Osteoblast (primary cell): ENCODE measurements around the gene ZNF784. TPM values are rescaled to one million over a fixed set of nuclear protein-coding genes. Genes with fewer than 3 reads are reported as not detected.
A peak's percentile ranks its signal among the peaks of the same experiment; 100 is the strongest.
"Not testable (repeated sequence)": the region's sequence is repeated elsewhere in the genome, so short reads cannot be mapped to it uniquely, and the experiment has no call there.

ENCODE experiments used
- DNase-seq: peaks from one replicate; pipeline ENCODE4 v3.0.0; 2011; ENCODE audit warnings: low spot score, mixed read lengths; ENCODE audit not compliant: insufficient read length; ENCODE audit errors: missing footprints
- H2AFZ ChIP-seq: 2 replicates; pipeline ENCODE4 v1.6.0; 2011; ENCODE audit warnings: mild to moderate bottlenecking, low read length
- H3K27ac ChIP-seq: 2 replicates; pipeline ENCODE4 v1.5.1; 2011; ENCODE audit warnings: mild to moderate bottlenecking, low read depth, low read length, moderate library complexity
- H3K27me3 ChIP-seq: 2 replicates; pipeline ENCODE4 v1.6.0; 2012; ENCODE audit warnings: mild to moderate bottlenecking, control low read depth, inconsistent platforms, low read length, moderate library complexity; ENCODE audit not compliant: insufficient read depth
- H3K36me3 ChIP-seq: 2 replicates; pipeline ENCODE4 v1.5.1; 2011; ENCODE audit warnings: mild to moderate bottlenecking, low read length, control low read depth, moderate library complexity; ENCODE audit not compliant: insufficient read depth
- H3K4me1 ChIP-seq: 2 replicates; pipeline ENCODE4 v1.5.1; 2011; ENCODE audit warnings: mild to moderate bottlenecking, low read length, control low read depth, moderate library complexity; ENCODE audit not compliant: insufficient read depth
- H3K4me2 ChIP-seq: 2 replicates; pipeline ENCODE4 v1.6.0; 2011; ENCODE audit warnings: mild to moderate bottlenecking, low read length; ENCODE audit not compliant: insufficient read depth
- H3K4me3 ChIP-seq: fragments of 200-600 bp; sonication (generic); 3 replicates; pipeline ENCODE4 v1.5.1; 2012; ENCODE audit warnings: mild to moderate bottlenecking, low read length, inconsistent platforms; ENCODE audit not compliant: insufficient read depth
- H3K79me2 ChIP-seq: 2 replicates; pipeline ENCODE4 v1.6.0; 2012; ENCODE audit warnings: mild to moderate bottlenecking, low read length, control low read depth, inconsistent platforms; ENCODE audit not compliant: insufficient read depth
- H3K9me3 ChIP-seq: 2 replicates; pipeline ENCODE4 v1.5.1; 2011; ENCODE audit warnings: low read depth, low read length, control low read depth
- H4K20me1 ChIP-seq: 2 replicates; pipeline ENCODE4 v1.6.0; 2012; ENCODE audit warnings: mild to moderate bottlenecking, low read length, control low read depth; ENCODE audit not compliant: insufficient read depth
- total RNA-seq: library from RNA; depleted of rRNA; stranded (reverse); fragments of >200 nt; gene quantifications from 2 replicates; pipeline ENCODE4 v1.2.3, GENCODE V29; 2012
- TF ChIP-seq, protein P1 (sequence below): IDR thresholded peaks from 2 replicates; pipeline ENCODE4 v1.5.1; 2011; ENCODE audit warnings: mild to moderate bottlenecking, low read depth, low read length, moderate library complexity; ENCODE audit errors: extremely low read depth

Gene ZNF784
- total RNA-seq, 1 donor: 8.7 TPM

DNA sequence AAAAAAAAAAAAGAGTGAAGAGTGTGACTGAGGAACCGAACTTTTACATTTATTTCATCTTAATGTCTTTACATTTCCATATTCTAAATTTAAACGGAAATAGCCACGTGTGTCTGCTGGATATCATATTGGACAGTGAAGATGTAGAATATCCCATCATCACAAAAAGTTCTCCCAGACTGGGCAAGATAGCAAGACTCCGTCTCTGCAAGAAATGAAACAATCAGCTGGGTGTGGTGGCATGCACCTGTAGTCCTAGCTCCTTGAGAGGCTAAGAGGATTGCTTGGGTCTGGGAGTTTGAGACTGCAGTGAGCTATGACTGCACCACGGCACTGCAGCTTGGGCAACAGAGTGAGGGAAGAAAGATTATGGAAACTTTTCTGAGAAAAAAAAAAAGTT, 47.6 kb downstream of the ZNF784 start:
- H2AFZ ChIP-seq: no peak overlapping the region
- H3K79me2 ChIP-seq: peaks cover 23% of the 10 kb centered on the region
- TF ChIP-seq, protein P1, sequence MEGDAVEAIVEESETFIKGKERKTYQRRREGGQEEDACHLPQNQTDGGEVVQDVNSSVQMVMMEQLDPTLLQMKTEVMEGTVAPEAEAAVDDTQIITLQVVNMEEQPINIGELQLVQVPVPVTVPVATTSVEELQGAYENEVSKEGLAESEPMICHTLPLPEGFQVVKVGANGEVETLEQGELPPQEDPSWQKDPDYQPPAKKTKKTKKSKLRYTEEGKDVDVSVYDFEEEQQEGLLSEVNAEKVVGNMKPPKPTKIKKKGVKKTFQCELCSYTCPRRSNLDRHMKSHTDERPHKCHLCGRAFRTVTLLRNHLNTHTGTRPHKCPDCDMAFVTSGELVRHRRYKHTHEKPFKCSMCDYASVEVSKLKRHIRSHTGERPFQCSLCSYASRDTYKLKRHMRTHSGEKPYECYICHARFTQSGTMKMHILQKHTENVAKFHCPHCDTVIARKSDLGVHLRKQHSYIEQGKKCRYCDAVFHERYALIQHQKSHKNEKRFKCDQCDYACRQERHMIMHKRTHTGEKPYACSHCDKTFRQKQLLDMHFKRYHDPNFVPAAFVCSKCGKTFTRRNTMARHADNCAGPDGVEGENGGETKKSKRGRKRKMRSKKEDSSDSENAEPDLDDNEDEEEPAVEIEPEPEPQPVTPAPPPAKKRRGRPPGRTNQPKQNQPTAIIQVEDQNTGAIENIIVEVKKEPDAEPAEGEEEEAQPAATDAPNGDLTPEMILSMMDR: no peak

DNA sequence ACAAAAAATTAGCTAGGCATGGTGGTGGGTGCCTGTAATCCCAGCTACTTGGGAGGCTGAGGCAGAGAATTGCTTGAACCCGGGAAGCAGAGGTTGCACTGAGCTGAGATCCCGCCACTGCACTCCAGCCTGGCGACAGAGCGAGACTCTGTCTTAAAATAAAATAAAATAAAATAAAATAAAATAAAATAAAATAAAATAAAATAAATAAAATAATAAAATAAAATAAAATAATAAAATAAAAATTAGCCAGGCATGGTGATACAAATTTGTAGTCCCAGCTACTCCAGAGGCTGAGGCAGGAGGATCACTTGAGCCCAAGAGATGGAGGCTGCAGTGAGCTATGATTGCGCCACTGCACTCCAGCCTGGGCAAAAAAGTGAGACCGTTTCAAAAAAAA, 50.4 kb downstream of the ZNF784 start:
- not testable (repeated sequence) for H3K4me1 ChIP-seq, H2AFZ ChIP-seq, H4K20me1 ChIP-seq, H3K9me3 ChIP-seq, H3K27me3 ChIP-seq, H3K27ac ChIP-seq, H3K4me3 ChIP-seq, DNase-seq, H3K79me2 ChIP-seq, H3K4me2 ChIP-seq
- H3K36me3 ChIP-seq: peaks cover 10% of the 10 kb centered on the region

More for the DNA sequence above, 47.6 kb downstream of the ZNF784 start:
- Histone ChIP-seq H3K4me3 (no peak overlapping the region), H3K36me3 (peaks cover 10% of the 10 kb centered on the region), H3K4me1 (peaks cover 9% of the 10 kb centered on the region), H3K27ac (no peak overlapping the region), H3K9me3 (no peaks in the 10 kb centered on the region), H4K20me1 (no peaks in the 10 kb centered on the region), H3K4me2 (no peak overlapping the region), H3K27me3 (no peaks in the 10 kb centered on the region)
- DNase-seq: peak; percentile 30

Other genes starting within 250 kb of the ZNF784 start
- gene TMEM190, start 247.7 kb downstream of the ZNF784 start, total RNA-seq: not detected in 2 replicates
- gene TMEM238, start 240.3 kb downstream of the ZNF784 start, total RNA-seq: 0.29 TPM in 1 of 2 replicates, not detected in the other
- gene RPL28, start 238.6 kb downstream of the ZNF784 start, total RNA-seq: 223 and 310 TPM in 2 replicates
- 37.3 and 66.9 TPM in 2 replicates for gene UBE2S, start 216.8 kb downstream of the ZNF784 start, total RNA-seq
- not detected in 2 replicates for gene SHISA7, start 181.3 kb downstream of the ZNF784 start, total RNA-seq
- gene ISOC2, start 162.9 kb downstream of the ZNF784 start, total RNA-seq: 55.4 and 65.1 TPM in 2 replicates
- gene C19orf85, start 159.8 kb downstream of the ZNF784 start, total RNA-seq: not detected in 2 replicates
- gene ZNF628, start 147.9 kb downstream of the ZNF784 start, total RNA-seq: 1.5 and 2.9 TPM in 2 replicates
- 8.3 and 11.2 TPM in 2 replicates for gene NAT14, start 139.4 kb downstream of the ZNF784 start, total RNA-seq
- 22.7 and 77.4 TPM in 2 replicates for gene SSC5D, start 136.1 kb downstream of the ZNF784 start, total RNA-seq
- not detected in 2 replicates for gene SBK2, start 87.4 kb downstream of the ZNF784 start, total RNA-seq
- not detected in 2 replicates for gene SBK3, start 79.0 kb downstream of the ZNF784 start, total RNA-seq
- 6.9 and 7.4 TPM in 2 replicates for gene ZNF579, start 43.7 kb downstream of the ZNF784 start, total RNA-seq
- gene FIZ1, start 25.0 kb downstream of the ZNF784 start, total RNA-seq: 2.9 and 3.6 TPM in 2 replicates
- 11.2 TPM in 2 replicates for gene ZNF524, start 24.3 kb downstream of the ZNF784 start, total RNA-seq
- 1.4 and 1.5 TPM in 2 replicates for gene ZNF865, start 18.9 kb downstream of the ZNF784 start, total RNA-seq
- 6.5 and 8.3 TPM in 2 replicates for gene ZNF580, start 16.4 kb upstream of the ZNF784 start, total RNA-seq
- 25.7 and 28.6 TPM in 2 replicates for gene ZNF581, start 19.1 kb upstream of the ZNF784 start, total RNA-seq
- gene CCDC106, start 23.6 kb upstream of the ZNF784 start, total RNA-seq: 10.5 and 13.3 TPM in 2 replicates
- gene U2AF2, start 30.5 kb upstream of the ZNF784 start, total RNA-seq: 64.5 and 70.2 TPM in 2 replicates
- 25.0 and 31.5 TPM in 2 replicates for gene EPN1, start 50.7 kb upstream of the ZNF784 start, total RNA-seq
- gene NLRP9, start 113.8 kb upstream of the ZNF784 start, total RNA-seq: not detected in 2 replicates
- gene RFPL4A, start 134.5 kb upstream of the ZNF784 start, total RNA-seq: not detected in 2 replicates
- gene RFPL4AL1, start 144.6 kb upstream of the ZNF784 start, total RNA-seq: not detected in 2 replicates
- gene NLRP11, start 207.4 kb upstream of the ZNF784 start, total RNA-seq: not detected in 2 replicates
- gene NLRP4, start 212.0 kb upstream of the ZNF784 start, total RNA-seq: not detected in 2 replicates